Endodermal cell (in vitro differentiated cells): Measurements from ENCODE around the gene PSTPIP2. TPM values are rescaled to one million over a fixed set of nuclear protein-coding genes. Genes with fewer than 3 reads are reported as not detected.
"Not testable (repeated sequence)": the region's sequence is repeated elsewhere in the genome, so short reads cannot be mapped to it uniquely, and the experiment has no call there.

Source experiments
- DNase-seq: peaks from one replicate; pipeline ENCODE4 v3.0.0-alpha.2; 2017
- H3K27ac ChIP-seq: 2 replicates; pipeline ENCODE4 v1.5.1; 2013; ENCODE audit warnings: mild to moderate bottlenecking, low read depth, low read length, moderate library complexity
- H3K27me3 ChIP-seq: 2 replicates; pipeline ENCODE4 v1.6.1; 2013; ENCODE audit warnings: mild to moderate bottlenecking, low read length, moderate library complexity; ENCODE audit not compliant: insufficient read depth, control insufficient read depth, poor library complexity, severe bottlenecking
- H3K36me3 ChIP-seq: 2 replicates; pipeline ENCODE4 v1.7.0; 2013; ENCODE audit warnings: mild to moderate bottlenecking, low read length, moderate library complexity; ENCODE audit not compliant: control insufficient read depth, insufficient read depth
- H3K4me1 ChIP-seq: one replicate; pipeline ENCODE4 v1.7.0; 2013; ENCODE audit warnings: low read length; ENCODE audit not compliant: control insufficient read depth, insufficient read depth
- H3K4me3 ChIP-seq: 2 replicates; pipeline ENCODE4 v1.5.1; 2013; ENCODE audit warnings: mild to moderate bottlenecking, low read length, moderate library complexity
- H3K9ac ChIP-seq: 2 replicates; pipeline ENCODE4 v1.6.1; 2013; ENCODE audit warnings: mild to moderate bottlenecking, low read length, moderate library complexity; ENCODE audit not compliant: poor library complexity, severe bottlenecking; ENCODE audit errors: extremely low read depth
- H3K9me3 ChIP-seq: 2 replicates; pipeline ENCODE4 v1.6.1; 2013; ENCODE audit warnings: mild to moderate bottlenecking, low read length, moderate library complexity; ENCODE audit not compliant: control insufficient read depth
- H3K27ac Mint-ChIP-seq: 2 replicates; pipeline ENCODE4 v1.8.0; 2020; ENCODE audit warnings: mixed read lengths
- H3K27me3 Mint-ChIP-seq: 2 replicates; pipeline ENCODE4 v1.8.0; 2021; ENCODE audit warnings: mild to moderate bottlenecking, mixed read lengths; ENCODE audit not compliant: insufficient read depth
- H3K36me3 Mint-ChIP-seq: 2 replicates; pipeline ENCODE4 v1.8.0; 2020; ENCODE audit warnings: low read depth, mixed read lengths
- H3K4me1 Mint-ChIP-seq: 2 replicates; pipeline ENCODE4 v1.8.0; 2020; ENCODE audit warnings: mixed read lengths
- H3K4me3 Mint-ChIP-seq: 2 replicates; pipeline ENCODE4 v1.8.0; 2020; ENCODE audit warnings: mild to moderate bottlenecking, moderate library complexity, mixed read lengths
- H3K9me3 Mint-ChIP-seq: 2 replicates; pipeline ENCODE4 v1.8.0; 2020; ENCODE audit warnings: mild to moderate bottlenecking, mixed read lengths
- CTCF ChIP-seq: fragments of 200-600 bp; sonication (generic); conservative IDR thresholded peaks from 2 replicates; pipeline ENCODE4 v1.5.0; 2021; ENCODE audit warnings: antibody characterized with exemption, mild to moderate bottlenecking
- WGBS, 2 experiments: methylation state at CpG; one replicate each; pipeline versions ENCODE4 v1.1.5 to v1.1.7; 2013; ENCODE audit warnings: missing lambda C conversion rate in 2 of 2, mixed read lengths in 1 of 2; ENCODE audit not compliant: insufficient coverage in 1 of 2, insufficient read length in 1 of 2; 5-methylcytosine and 5-hydroxymethylcytosine counted together
- total RNA-seq, 2 donors: library from RNA; stranded (reverse); fragmentation: NEBNext Ultra II Directional in 1 of 2; extraction: Animal tissue kit (Norgen Biotek cat#: 25700) in 1 of 2; gene quantifications; 2 replicates in 1 of 2; 3 replicates in 1 of 2; pipeline ENCODE4 v1.2.1, GENCODE V29; 2021

PSTPIP2 gene
- total RNA-seq, 2 donors from 2014 or later = 10.6 to 10.8 TPM

- Mint-ChIP-seq H3K36me3 (peaks cover 14% of the 10 kb centered on the region), H3K27ac (no peak overlapping the region), H3K9me3 (peaks cover 3% of the 10 kb centered on the region), H3K27me3 (no peaks in the 10 kb centered on the region), H3K4me3 (no peak overlapping the region), H3K4me1 (peaks cover 13% of the 10 kb centered on the region)
- no peak overlapping the region for H3K27ac ChIP-seq
- DNase-seq = no peak
- no peaks in the 10 kb centered on the region for H3K9me3 ChIP-seq
- peaks cover 2% of the 10 kb centered on the region for H3K36me3 ChIP-seq
- no peaks in the 10 kb centered on the region for H3K27me3 ChIP-seq
- H3K9ac ChIP-seq = no peak overlapping the region
- TF ChIP-seq CTCF = no peak
- H3K4me3 ChIP-seq = no peak overlapping the region
- 93 to 95% methylated on average over 4 of the region's 4 CpGs for WGBS, 2 experiments
- no peaks in the 10 kb centered on the region for H3K4me1 ChIP-seq
These were observed 78.6 kb downstream of the PSTPIP2 start for GRCh38 chr18:45993438-45993837.

- WGBS, 2 experiments = 85 to 91% methylated on average over 6 of the region's 6 CpGs
- not testable (repeated sequence) for H3K27me3 Mint-ChIP-seq, H3K4me3 Mint-ChIP-seq
These were observed 79.5 kb downstream of the PSTPIP2 start for GRCh38 chr18:45992527-45992926.

GRCh38 chr18:45991788-45992187, 80.3 kb downstream of the PSTPIP2 start:
- Mint-ChIP-seq H3K27ac (no peak overlapping the region), H3K27me3 (no peaks in the 10 kb centered on the region), H3K9me3 (peaks cover 3% of the 10 kb centered on the region), H3K4me1 (peaks cover 4% of the 10 kb centered on the region), H3K4me3 (no peak overlapping the region), H3K36me3 (peaks cover 17% of the 10 kb centered on the region)
- no peaks in the 10 kb centered on the region for H3K9me3 ChIP-seq
- TF ChIP-seq CTCF = no peak
- H3K27ac ChIP-seq = no peak overlapping the region
- peaks cover 6% of the 10 kb centered on the region for H3K36me3 ChIP-seq
- no peak overlapping the region for H3K4me3 ChIP-seq
- no peaks in the 10 kb centered on the region for H3K4me1 ChIP-seq
- no peak overlapping the region for H3K9ac ChIP-seq
- H3K27me3 ChIP-seq = no peaks in the 10 kb centered on the region
- no peak for DNase-seq
- 86 to 91% methylated on average over 2 to 3 of the region's 3 CpGs for WGBS, 2 experiments

More at GRCh38 chr18:45992527-45992926, 79.5 kb downstream of the PSTPIP2 start:
- not testable (repeated sequence) for H3K4me1 Mint-ChIP-seq, H3K4me1 ChIP-seq, H3K27ac Mint-ChIP-seq, DNase-seq, H3K27ac ChIP-seq, H3K27me3 ChIP-seq, H3K4me3 ChIP-seq, H3K9me3 Mint-ChIP-seq, H3K9ac ChIP-seq, H3K9me3 ChIP-seq, H3K36me3 ChIP-seq
- peaks cover 17% of the 10 kb centered on the region for H3K36me3 Mint-ChIP-seq
